ENCODE results near the gene USP6NL.

- TF ChIP-seq CTCF (IDR thresholded peaks at IDR 0.05), result no peak
- no peak for TF ChIP-seq MYBL2 (CRISPR knock-in tag; IDR thresholded peaks at IDR 0.05)
- no peak for TF ChIP-seq USF1 (CRISPR knock-in tag; IDR thresholded peaks at IDR 0.05)
- TF ChIP-seq ATF2 (CRISPR knock-in tag; IDR thresholded peaks at IDR 0.05; ENCODE audit: borderline replicate concordance, low read depth), result no peak
- TF ChIP-seq HMGXB4 (CRISPR knock-in tag; IDR thresholded peaks at IDR 0.05), result no peak
- TF ChIP-seq CREM (CRISPR knock-in tag; IDR thresholded peaks at IDR 0.05), result no peak
- no peak for TF ChIP-seq JAZF1 (CRISPR knock-in tag; IDR thresholded peaks at IDR 0.05)
- no peak for TF ChIP-seq SMAD4 (CRISPR knock-in tag; IDR thresholded peaks at IDR 0.05)
- no peak for TF ChIP-seq NFYB (CRISPR knock-in tag; conservative IDR thresholded peaks at IDR 0.05; ENCODE audit: low read depth)
- TF ChIP-seq ESRRA (CRISPR knock-in tag; IDR thresholded peaks at IDR 0.05; ENCODE audit: borderline replicate concordance), result no peak
- no peak for TF ChIP-seq ZMAT4 (CRISPR knock-in tag; IDR thresholded peaks at IDR 0.05)
- TF ChIP-seq RELA (CRISPR knock-in tag; IDR thresholded peaks at IDR 0.05; ENCODE audit: borderline replicate concordance), result no peak
These were observed 161.7 kb downstream of the USP6NL start for GRCh38 chr10:11449761-11450160.
